GM10266 (cell line): ENCODE data around the gene PITX3.
"Not testable (repeated sequence)": the region's sequence is repeated elsewhere in the genome, so short reads cannot be mapped to it uniquely, and the experiment has no call there.

Experiments
- DNase-seq: peaks from one replicate; pipeline ENCODE4 v3.0.0; 2012; ENCODE audit errors: extremely low spot score
- TF ChIP-seq, protein P1 (sequence below): IDR thresholded peaks from 2 replicates; pipeline ENCODE4 v1.5.1; 2012; ENCODE audit warnings: mild to moderate bottlenecking, low read depth; ENCODE audit not compliant: control insufficient read depth, insufficient read depth; ENCODE audit errors: missing control alignments

PITX3 gene

DNA sequence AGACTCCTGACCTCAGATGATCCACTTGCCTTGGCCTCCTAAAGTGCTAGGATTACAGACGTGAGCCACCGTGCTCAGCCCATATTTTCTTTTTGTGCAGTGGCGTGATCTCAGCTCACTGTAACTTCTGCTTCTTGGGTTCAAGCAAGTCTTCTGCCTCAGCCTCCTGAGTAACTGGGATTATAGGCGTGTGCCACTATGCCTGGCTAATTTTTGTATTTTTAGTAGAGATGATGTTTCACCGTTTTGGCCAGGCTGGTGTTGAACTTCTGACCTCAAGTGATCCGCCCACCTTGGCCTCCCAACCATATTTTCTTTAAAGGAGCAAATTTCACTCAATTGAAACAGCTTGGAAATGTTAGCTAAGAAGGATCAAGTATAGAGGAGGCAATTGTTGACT lies 20.5 kb upstream of the PITX3 start:
- no peak for DNase-seq
- TF ChIP-seq, protein P1, sequence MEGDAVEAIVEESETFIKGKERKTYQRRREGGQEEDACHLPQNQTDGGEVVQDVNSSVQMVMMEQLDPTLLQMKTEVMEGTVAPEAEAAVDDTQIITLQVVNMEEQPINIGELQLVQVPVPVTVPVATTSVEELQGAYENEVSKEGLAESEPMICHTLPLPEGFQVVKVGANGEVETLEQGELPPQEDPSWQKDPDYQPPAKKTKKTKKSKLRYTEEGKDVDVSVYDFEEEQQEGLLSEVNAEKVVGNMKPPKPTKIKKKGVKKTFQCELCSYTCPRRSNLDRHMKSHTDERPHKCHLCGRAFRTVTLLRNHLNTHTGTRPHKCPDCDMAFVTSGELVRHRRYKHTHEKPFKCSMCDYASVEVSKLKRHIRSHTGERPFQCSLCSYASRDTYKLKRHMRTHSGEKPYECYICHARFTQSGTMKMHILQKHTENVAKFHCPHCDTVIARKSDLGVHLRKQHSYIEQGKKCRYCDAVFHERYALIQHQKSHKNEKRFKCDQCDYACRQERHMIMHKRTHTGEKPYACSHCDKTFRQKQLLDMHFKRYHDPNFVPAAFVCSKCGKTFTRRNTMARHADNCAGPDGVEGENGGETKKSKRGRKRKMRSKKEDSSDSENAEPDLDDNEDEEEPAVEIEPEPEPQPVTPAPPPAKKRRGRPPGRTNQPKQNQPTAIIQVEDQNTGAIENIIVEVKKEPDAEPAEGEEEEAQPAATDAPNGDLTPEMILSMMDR = no peak

DNA sequence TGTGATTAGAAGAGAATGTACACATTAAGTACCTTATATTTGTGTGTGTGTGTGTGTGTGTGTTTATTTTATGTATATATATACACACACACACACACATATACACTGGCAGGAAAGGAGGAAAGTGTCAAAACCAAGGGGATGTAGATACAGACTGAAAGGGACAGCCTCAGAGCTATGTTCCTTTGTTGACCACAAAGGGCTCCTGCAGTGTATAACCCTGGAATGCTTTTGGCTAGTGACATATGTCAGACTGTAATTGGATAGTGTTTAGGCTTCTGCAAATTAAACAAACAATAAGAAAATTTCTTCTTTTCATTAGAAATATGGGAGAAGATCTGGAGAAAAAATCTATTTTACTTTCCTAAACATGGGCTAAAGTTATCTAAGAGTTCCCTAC lies 19.9 kb upstream of the PITX3 start:
- no peak for DNase-seq

DNA sequence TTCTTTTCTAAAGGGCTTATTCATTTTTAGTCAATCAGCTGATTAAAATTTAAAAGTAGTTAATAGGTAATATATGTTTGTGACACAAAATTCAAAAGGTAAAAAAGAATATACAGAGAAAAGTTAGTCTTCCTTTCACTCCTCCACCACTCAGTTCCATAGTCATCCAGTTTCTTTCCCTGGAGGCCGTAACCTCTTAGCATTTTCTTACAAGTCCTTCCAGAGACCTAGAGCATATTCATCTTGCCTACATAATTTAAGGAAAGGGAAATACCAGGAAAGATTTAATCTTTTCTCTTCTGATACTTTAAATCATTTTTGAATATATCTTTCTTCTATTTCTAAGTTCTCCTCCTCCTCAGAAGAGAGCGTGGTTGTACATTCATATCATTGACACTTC lies 14.1 kb upstream of the PITX3 start:
- DNase-seq = no peak
- TF ChIP-seq, protein P1 = no peak

More for the DNA sequence above, 19.9 kb upstream of the PITX3 start:
- TF ChIP-seq, protein P1 = no peak

DNA sequence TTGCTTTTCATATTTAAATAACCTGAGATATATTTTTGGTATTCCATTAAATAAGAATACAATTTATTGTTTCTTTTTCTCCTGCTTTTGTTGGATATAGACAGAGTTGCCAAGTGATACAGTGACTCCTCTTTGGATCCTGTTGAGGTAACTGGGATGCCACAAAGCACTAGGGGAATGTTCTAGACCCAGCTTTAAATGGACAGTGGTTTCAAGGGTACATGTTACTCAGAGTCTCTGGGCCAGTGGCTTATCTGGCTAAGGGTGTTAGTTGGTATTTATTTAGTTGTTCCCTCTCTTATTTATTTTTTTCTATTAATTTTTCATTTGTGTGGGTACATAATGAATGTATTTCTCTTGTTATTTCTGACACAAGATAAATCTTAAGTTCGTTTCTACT lies 13.1 kb upstream of the PITX3 start:
- TF ChIP-seq, protein P1 = no peak

DNA sequence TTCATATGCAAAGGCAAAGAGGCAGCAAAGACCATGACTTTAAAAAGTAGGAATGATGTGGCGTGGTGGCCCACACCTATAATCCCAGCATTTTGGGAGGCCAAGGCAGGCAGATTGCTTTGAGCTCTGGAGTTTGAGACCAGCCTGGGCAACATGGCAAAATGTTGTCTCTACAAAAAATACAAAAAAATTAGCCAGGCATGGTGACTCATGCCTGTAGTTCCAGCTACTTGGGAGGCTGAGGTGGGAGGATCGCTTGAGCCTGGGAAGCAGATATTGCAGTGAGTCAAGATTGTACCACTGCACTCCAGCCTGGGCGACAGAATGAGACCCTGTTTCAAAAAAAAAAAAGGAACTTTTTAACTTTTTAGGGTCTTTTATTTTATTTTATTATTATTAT lies 11.2 kb upstream of the PITX3 start:
- DNase-seq = not testable (repeated sequence)

More for the DNA sequence above, 13.1 kb upstream of the PITX3 start:
- DNase-seq = no peak

DNA sequence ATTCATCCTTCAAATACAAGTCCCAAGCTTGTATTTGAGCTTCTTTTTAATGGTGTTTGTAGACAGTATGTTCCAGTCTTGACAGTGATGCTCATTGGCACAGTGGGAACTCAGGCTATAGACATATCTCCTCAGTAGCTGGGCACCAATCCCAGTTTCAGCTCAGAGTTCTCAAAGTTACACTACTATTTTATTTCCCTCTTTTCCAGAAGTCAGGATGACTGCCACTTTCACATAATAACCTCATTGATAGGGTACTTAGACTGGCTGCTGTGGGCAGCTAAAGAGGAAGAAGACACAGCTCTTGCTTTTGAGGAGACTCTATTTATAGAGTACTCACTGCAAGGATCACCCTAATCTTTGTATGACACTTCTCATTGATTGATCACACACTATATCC lies 6.4 kb upstream of the PITX3 start:
- DNase-seq = no peak
- TF ChIP-seq, protein P1 = no peak

DNA sequence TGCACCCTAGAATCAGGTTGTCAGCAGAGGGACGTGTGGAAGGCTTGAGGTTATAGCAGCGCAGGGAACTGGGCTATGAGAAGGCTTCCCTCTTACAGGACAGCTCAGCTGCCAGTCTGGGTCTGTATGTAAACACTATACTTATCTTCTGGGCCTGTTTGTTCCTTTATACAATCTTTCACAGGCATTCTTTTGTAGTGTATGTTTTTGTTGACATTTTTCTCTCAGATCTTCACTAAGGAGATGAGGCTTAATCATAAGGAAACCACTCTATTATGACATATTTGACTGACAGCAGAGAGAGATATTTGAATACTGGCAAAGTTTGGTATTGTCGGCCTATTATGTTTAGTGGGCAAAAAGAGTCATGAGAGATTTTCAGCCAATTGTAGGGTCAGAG lies 4.9 kb upstream of the PITX3 start:
- TF ChIP-seq, protein P1 = no peak
- DNase-seq = no peak

DNA sequence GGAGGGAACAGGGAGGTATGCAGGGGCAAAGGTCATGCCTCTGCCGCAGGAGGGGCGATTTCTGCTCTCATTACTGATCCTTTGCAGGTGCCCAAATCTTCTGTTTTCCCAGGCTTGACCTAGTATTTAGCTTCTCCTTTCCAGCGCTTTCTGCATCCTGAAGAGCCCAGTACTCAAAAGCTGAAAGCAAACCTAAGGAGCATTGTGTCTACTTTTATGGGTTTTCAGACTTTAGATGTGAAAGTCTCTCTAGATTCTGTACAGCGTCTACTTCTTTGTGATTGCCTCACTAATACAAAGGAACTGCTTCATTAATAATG lies 4.6 kb upstream of the PITX3 start:
- TF ChIP-seq, protein P1 = no peak
- no peak for DNase-seq
